ENCODE measurements around the gene HLA-F. TPM values are rescaled to one million over a fixed set of nuclear protein-coding genes. Genes with fewer than 3 reads are reported as not detected.

The HLA-F gene
- total RNA-seq, 1 donor from 2014 or later: 12.5 TPM

DNA sequence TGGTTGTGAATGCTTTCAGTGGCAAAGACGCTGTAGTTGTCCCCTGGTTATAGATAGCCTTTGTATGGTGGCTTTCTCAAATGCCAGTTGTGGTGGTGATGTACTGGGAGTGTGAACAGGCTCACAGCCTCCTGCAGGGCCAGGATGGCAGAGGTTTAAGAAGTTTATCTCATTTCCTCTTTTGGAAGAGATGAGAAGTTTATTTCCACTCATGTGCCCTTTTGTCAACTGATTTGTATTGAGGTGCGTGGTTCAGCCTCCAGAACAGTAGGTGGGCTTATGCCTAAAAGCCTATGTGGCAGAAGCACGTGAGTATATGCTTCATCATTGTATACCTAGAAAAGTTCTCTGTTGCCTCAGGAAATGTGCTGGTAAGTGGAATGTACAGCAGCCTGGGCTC, 28.6 kb upstream of the HLA-F start:
- H3K4me3 Mint-ChIP-seq (ENCODE audit: unreplicated experiment): no peak overlapping the region
- no peaks in the 10 kb centered on the region for H3K4me1 Mint-ChIP-seq (ENCODE audit: unreplicated experiment)
- peaks cover 3% of the 10 kb centered on the region for H3K27me3 Mint-ChIP-seq (ENCODE audit: unreplicated experiment)
- H3K9me3 Mint-ChIP-seq (ENCODE audit: unreplicated experiment): peaks cover 5% of the 10 kb centered on the region
- H3K36me3 Mint-ChIP-seq (ENCODE audit: unreplicated experiment): no peaks in the 10 kb centered on the region
- TF ChIP-seq CTCF (IDR thresholded peaks at IDR 0.05): no peak
- no peak for DNase-seq (ENCODE audit: extremely low spot score, unreplicated experiment)
- H3K27ac Mint-ChIP-seq (ENCODE audit: unreplicated experiment): no peak overlapping the region

DNA sequence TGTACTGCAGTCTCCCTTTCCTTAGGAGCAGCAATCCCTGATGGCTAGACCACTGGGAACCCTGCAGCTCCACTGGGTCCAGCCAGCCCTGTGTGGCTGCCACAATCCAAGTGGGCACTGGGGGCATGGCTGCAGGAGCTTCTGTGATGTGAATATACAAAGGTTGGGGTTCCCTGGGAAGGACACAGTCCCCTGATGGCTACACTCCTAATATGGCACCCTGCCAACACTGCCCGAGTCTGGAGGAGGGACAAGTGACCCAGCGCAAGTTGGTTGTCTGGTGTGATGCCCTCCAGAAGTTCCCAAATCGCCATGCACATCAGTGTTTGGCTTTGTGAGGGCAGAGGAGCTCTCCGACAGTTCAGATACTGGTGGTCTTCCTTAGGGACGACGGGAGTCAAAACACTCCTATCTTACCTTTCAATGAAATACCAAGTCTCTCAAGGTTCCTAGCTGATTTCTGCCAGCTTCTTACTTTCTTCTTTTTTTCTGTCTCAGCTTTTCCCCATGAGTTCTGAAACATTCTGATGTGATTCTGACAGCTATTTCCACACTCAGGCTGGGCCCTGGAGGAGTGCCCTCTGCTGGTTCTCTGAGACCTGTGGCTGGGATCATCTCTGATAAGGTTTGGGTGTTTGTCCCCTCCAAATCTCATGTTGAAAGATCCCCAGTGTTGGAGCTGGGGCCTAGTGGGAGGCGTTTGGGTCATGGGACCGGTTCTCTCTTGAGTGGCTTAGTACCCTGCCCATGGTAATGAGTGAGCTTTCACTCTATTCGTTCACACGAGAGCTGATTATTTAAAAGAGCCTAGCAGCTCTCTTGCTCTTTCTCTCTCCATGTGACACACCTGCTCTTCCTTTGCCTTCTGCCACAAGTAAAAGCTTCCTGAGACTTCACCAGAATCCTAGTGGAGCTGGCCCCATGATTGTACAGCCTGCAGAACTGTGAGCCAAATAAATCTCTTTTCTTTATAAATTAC, 26.8 kb upstream of the HLA-F start:
- H3K36me3 Mint-ChIP-seq (ENCODE audit: unreplicated experiment): no peaks in the 10 kb centered on the region
- H3K27ac Mint-ChIP-seq (ENCODE audit: unreplicated experiment): no peak overlapping the region
- peak; percentile 63 for TF ChIP-seq CTCF (IDR thresholded peaks at IDR 0.05)
- no peak for DNase-seq (ENCODE audit: extremely low spot score, unreplicated experiment)
- no peak overlapping the region for H3K4me3 Mint-ChIP-seq (ENCODE audit: unreplicated experiment)
- H3K4me1 Mint-ChIP-seq (ENCODE audit: unreplicated experiment): no peaks in the 10 kb centered on the region
- H3K9me3 Mint-ChIP-seq (ENCODE audit: unreplicated experiment): peaks cover 5% of the 10 kb centered on the region
- H3K27me3 Mint-ChIP-seq (ENCODE audit: unreplicated experiment): peaks cover 9% of the 10 kb centered on the region

GRCh38 chr6:29702519-29703103, 20.6 kb upstream of the HLA-F start:
- TF ChIP-seq CTCF (IDR thresholded peaks at IDR 0.05): peak; percentile 71
- H3K27ac Mint-ChIP-seq (ENCODE audit: unreplicated experiment): no peak overlapping the region
- H3K4me3 Mint-ChIP-seq (ENCODE audit: unreplicated experiment): no peak overlapping the region
- no peaks in the 10 kb centered on the region for H3K9me3 Mint-ChIP-seq (ENCODE audit: unreplicated experiment)
- H3K27me3 Mint-ChIP-seq (ENCODE audit: unreplicated experiment): peaks cover 48% of the 10 kb centered on the region
- H3K36me3 Mint-ChIP-seq (ENCODE audit: unreplicated experiment): no peaks in the 10 kb centered on the region
- H3K4me1 Mint-ChIP-seq (ENCODE audit: unreplicated experiment): no peaks in the 10 kb centered on the region
- no peak for DNase-seq (ENCODE audit: extremely low spot score, unreplicated experiment)

GRCh38 chr6:29705389-29706231, 17.6 kb upstream of the HLA-F start:
- DNase-seq (ENCODE audit: extremely low spot score, unreplicated experiment): no peak
- no peaks in the 10 kb centered on the region for H3K9me3 Mint-ChIP-seq (ENCODE audit: unreplicated experiment)
- H3K27ac Mint-ChIP-seq (ENCODE audit: unreplicated experiment): no peak overlapping the region
- H3K4me3 Mint-ChIP-seq (ENCODE audit: unreplicated experiment): no peak overlapping the region
- H3K4me1 Mint-ChIP-seq (ENCODE audit: unreplicated experiment): no peaks in the 10 kb centered on the region
- peaks cover 52% of the 10 kb centered on the region for H3K27me3 Mint-ChIP-seq (ENCODE audit: unreplicated experiment)
- H3K36me3 Mint-ChIP-seq (ENCODE audit: unreplicated experiment): no peaks in the 10 kb centered on the region
- TF ChIP-seq CTCF (IDR thresholded peaks at IDR 0.05): peak; percentile 72
